HEK293 (cell line): Measurements from ENCODE around the gene NTRK3.

Experiments used
- CTCF ChIA-PET: fragments of 350-600 bp; formaldehyde crosslinking; extraction: SDS; loops from one replicate; lab custom pipeline; 2021; ENCODE audit warnings: antibody characterized with exemption; lab: Yijun Ruan, JAX
- POLR2A ChIA-PET: fragments of 300-600 bp; formaldehyde crosslinking; extraction: SDS; loops from one replicate; lab custom pipeline; 2020; ENCODE audit warnings: antibody characterized with exemption, inconsistent platforms; lab: Yijun Ruan, JAX
- H3K27ac ChIP-seq: fragments of 200-500 bp; sonication (Bioruptor generic); 2 replicates; pipeline ENCODE4 v1.5.1; 2014; ENCODE audit warnings: low read depth, low read length, control low read depth, inconsistent platforms; ENCODE audit errors: extremely low read depth
- H3K36me3 ChIP-seq, 2 experiments: fragments of 200-500 bp in 1 of 2; sonication (Bioruptor generic) in 1 of 2; 1 replicate in 1 of 2; 2 replicates in 1 of 2; pipeline ENCODE4 v1.5.1; 2014 to 2017; ENCODE audit warnings: inconsistent platforms in 2 of 2, low read length in 2 of 2; ENCODE audit not compliant: control insufficient read depth in 2 of 2, insufficient read depth in 1 of 2
- H3K4me1 ChIP-seq: fragments of 200-500 bp; sonication (Bioruptor generic); 2 replicates; pipeline ENCODE4 v1.5.1; 2014; ENCODE audit warnings: mild to moderate bottlenecking, low read length, inconsistent platforms; ENCODE audit not compliant: control insufficient read depth, insufficient read depth
- H3K4me3 ChIP-seq: 2 replicates; pipeline ENCODE4 v1.5.1; 2011; ENCODE audit warnings: low read depth, mild to moderate bottlenecking, control low read depth, low read length, moderate library complexity
- H3K9me3 ChIP-seq: fragments of 200-500 bp; sonication (Bioruptor generic); 2 replicates; pipeline ENCODE4 v1.5.1; 2014; ENCODE audit warnings: low read depth, low read length, inconsistent platforms; ENCODE audit not compliant: control insufficient read depth, insufficient read depth
- EGR2 ChIP-seq: fragments of 450-650 bp; formaldehyde crosslinking; IDR thresholded peaks from 2 replicates; pipeline ENCODE4 v1.5.1; 2016; ENCODE audit warnings: low read depth, missing biosample characterization, missing genetic modification characterization
- GFI1B ChIP-seq: fragments of 450-650 bp; formaldehyde crosslinking; IDR thresholded peaks from 2 replicates; pipeline ENCODE4 v1.5.1; 2016; ENCODE audit warnings: missing biosample characterization, missing genetic modification characterization
- KLF10 ChIP-seq: fragments of 450-650 bp; IDR thresholded peaks from 2 replicates; pipeline ENCODE4 v1.5.1; 2018; ENCODE audit warnings: missing biosample characterization, mild to moderate bottlenecking, missing genetic modification characterization
- MEIS1 ChIP-seq: sonication (generic); formaldehyde crosslinking; IDR thresholded peaks from 2 replicates; pipeline ENCODE4 v1.8.1; 2022; ENCODE audit warnings: missing genetic modification reagents, mild to moderate bottlenecking, borderline replicate concordance
- YY2 ChIP-seq: fragments of 450-650 bp; formaldehyde crosslinking; IDR thresholded peaks from 2 replicates; pipeline ENCODE4 v1.5.1; 2016; ENCODE audit warnings: missing biosample characterization, missing genetic modification characterization
- ZNF121 ChIP-seq: fragments of 450-650 bp; formaldehyde crosslinking; IDR thresholded peaks from 2 replicates; pipeline ENCODE4 v1.5.1; 2016; ENCODE audit warnings: missing biosample characterization, missing genetic modification characterization
- ZNF341 ChIP-seq: fragments of 450-650 bp; formaldehyde crosslinking; IDR thresholded peaks from 2 replicates; pipeline ENCODE4; 2016; ENCODE audit warnings: low read depth, missing biosample characterization, missing genetic modification characterization
- ZNF404 ChIP-seq: fragments of 450-650 bp; formaldehyde crosslinking; IDR thresholded peaks from 2 replicates; pipeline ENCODE4 v1.5.1; 2017; ENCODE audit warnings: missing biosample characterization, missing genetic modification characterization
- ZNF558 ChIP-seq: fragments of 450-650 bp; formaldehyde crosslinking; IDR thresholded peaks from 2 replicates; pipeline ENCODE4 v1.5.1; 2016; ENCODE audit warnings: missing biosample characterization, missing genetic modification characterization
- ZNF560 ChIP-seq: fragments of 450-650 bp; formaldehyde crosslinking; IDR thresholded peaks from 2 replicates; pipeline ENCODE4 v1.5.1; 2017; ENCODE audit warnings: missing biosample characterization, missing genetic modification characterization, borderline replicate concordance
- ZNF561 ChIP-seq: fragments of 450-650 bp; IDR thresholded peaks from 2 replicates; pipeline ENCODE4 v1.5.1; 2018; ENCODE audit warnings: missing biosample characterization, missing genetic modification characterization, borderline replicate concordance
- ZNF571 ChIP-seq: fragments of 450-650 bp; formaldehyde crosslinking; IDR thresholded peaks from 2 replicates; pipeline ENCODE4 v1.5.0; 2017; ENCODE audit warnings: missing biosample characterization, missing genetic modification characterization
- ZNF585B ChIP-seq: fragments of 450-650 bp; formaldehyde crosslinking; IDR thresholded peaks from 2 replicates; pipeline ENCODE4 v1.5.1; 2016; ENCODE audit warnings: missing biosample characterization, missing genetic modification characterization
- ZNF660 ChIP-seq: fragments of 450-650 bp; IDR thresholded peaks from 2 replicates; pipeline ENCODE4 v1.5.1; 2018; ENCODE audit warnings: missing biosample characterization, mild to moderate bottlenecking, missing genetic modification characterization
- ZNF76 ChIP-seq: fragments of 450-650 bp; formaldehyde crosslinking; IDR thresholded peaks from 2 replicates; pipeline ENCODE4; 2016; ENCODE audit warnings: low read depth, missing biosample characterization, missing genetic modification characterization, borderline replicate concordance
- ZNF843 ChIP-seq: fragments of 450-650 bp; formaldehyde crosslinking; IDR thresholded peaks from 2 replicates; pipeline ENCODE4 v1.5.1; 2016; ENCODE audit warnings: missing biosample characterization, missing genetic modification characterization
- TF ChIP-seq, protein P1 (sequence below): fragments of 450-650 bp; formaldehyde crosslinking; IDR thresholded peaks from 2 replicates; pipeline ENCODE4 v1.5.1; 2016; ENCODE audit warnings: missing biosample characterization, missing genetic modification characterization
- TF ChIP-seq, protein P2 (sequence below): fragments of 450-650 bp; formaldehyde crosslinking; IDR thresholded peaks from 2 replicates; pipeline ENCODE4 v1.5.1; 2016; ENCODE audit warnings: missing biosample characterization, missing genetic modification characterization
- TF ChIP-seq, protein P3 (sequence below): fragments of 450-650 bp; formaldehyde crosslinking; IDR thresholded peaks from 2 replicates; pipeline ENCODE4 v1.5.1; 2016; ENCODE audit warnings: missing biosample characterization, missing genetic modification characterization
- TF ChIP-seq, protein P4 (sequence below): fragments of 450-650 bp; formaldehyde crosslinking; IDR thresholded peaks from 2 replicates; pipeline ENCODE4 v1.5.1; 2016; ENCODE audit warnings: missing biosample characterization, missing genetic modification characterization

NTRK3 gene

DNA sequence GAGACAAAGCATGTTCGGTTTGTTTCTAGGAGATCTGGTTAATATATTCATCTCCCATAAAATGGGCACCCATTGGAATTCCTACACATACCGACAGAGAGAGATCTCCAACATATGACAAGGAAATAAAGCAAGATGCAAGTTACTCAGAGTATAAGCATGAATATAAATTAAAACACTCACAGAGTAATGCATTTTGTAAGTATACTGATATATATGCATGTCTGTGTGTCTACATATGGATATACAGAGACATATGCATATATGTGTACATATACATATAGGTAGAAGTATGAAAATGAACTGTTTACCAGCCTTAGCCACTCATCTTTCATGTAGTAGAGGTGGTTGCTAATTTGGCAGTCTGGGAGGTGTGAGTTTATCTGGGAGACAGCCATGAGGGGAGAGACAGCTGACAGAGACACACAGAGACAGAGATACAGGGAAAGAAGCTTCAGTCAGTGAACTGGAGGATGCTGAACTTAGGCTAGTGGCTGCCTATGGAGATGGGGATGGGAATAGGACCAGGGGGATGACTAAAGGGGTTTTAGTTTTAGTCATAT lies 134.5 kb downstream of the NTRK3 start (continued):
- TF ChIP-seq, protein P1, sequence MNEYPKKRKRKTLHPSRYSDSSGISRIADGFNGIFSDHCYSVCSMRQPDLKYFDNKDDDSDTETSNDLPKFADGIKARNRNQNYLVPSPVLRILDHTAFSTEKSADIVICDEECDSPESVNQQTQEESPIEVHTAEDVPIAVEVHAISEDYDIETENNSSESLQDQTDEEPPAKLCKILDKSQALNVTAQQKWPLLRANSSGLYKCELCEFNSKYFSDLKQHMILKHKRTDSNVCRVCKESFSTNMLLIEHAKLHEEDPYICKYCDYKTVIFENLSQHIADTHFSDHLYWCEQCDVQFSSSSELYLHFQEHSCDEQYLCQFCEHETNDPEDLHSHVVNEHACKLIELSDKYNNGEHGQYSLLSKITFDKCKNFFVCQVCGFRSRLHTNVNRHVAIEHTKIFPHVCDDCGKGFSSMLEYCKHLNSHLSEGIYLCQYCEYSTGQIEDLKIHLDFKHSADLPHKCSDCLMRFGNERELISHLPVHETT (tag by site-specific recombination): no peak
- TF ChIP-seq GFI1B (tag by site-specific recombination) (no peak), ZNF561 (tag by site-specific recombination) (no peak), ZNF585B (no peak), ZNF660 (tag by site-specific recombination) (no peak), YY2 (tag by site-specific recombination) (no peak), ZNF404 (no peak), ZNF341 (no peak)
- TF ChIP-seq, protein P2, sequence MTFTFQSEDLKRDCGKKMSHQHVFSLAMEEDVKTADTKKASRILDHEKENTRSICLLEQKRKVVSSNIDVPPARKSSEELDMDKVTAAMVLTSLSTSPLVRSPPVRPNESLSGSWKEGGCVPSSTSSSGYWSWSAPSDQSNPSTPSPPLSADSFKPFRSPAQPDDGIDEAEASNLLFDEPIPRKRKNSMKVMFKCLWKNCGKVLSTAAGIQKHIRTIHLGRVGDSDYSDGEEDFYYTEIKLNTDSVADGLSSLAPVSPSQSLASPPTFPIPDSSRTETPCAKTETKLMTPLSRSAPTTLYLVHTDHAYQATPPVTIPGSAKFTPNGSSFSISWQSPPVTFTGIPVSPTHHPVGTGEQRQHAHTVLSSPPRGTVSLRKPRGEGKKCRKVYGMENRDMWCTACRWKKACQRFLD (tag by site-specific recombination): no peak
- TF ChIP-seq, all 188 proteins: peak for 0

DNA sequence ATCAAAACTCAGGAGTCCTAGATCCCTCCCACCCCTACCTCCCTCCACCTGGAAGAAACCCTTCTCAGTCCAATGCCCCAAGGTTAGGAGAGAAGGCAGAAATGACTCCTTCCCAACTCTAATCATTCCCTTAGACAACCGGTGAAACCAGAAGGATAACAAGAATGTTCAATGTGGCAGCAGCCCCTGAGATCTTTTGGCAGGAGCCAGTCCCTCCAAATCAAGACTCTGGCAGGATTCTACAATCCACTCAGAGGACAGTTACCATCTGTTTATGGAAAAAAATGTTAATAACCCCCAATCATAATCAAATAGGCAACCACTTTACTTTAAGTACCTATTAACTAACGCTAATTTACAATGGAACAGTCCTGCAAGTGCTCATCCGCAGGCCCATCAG lies 136.5 kb downstream of the NTRK3 start:
- TF ChIP-seq ZNF571 (tag by site-specific recombination): no peak
- no peak for TF ChIP-seq ZNF76 (tag by site-specific recombination)
- TF ChIP-seq KLF10 (tag by site-specific recombination): no peak
- TF ChIP-seq ZNF121: no peak
- TF ChIP-seq, protein P3, sequence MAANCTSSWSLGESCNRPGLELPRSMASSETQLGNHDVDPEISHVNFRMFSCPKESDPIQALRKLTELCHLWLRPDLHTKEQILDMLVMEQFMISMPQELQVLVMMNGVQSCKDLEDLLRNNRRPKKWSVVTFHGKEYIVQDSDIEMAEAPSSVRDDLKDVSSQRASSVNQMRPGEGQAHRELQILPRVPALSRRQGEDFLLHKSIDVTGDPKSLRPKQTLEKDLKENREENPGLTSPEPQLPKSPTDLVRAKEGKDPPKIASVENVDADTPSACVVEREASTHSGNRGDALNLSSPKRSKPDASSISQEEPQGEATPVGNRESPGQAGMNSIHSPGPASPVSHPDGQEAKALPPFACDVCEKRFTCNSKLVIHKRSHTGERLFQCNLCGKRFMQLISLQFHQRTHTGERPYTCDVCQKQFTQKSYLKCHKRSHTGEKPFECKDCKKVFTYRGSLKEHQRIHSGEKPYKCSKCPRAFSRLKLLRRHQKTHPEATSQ (tag by site-specific recombination): no peak
- no peak for TF ChIP-seq EGR2
- Histone ChIP-seq H3K9me3 (no peaks in the 10 kb centered on the region), H3K36me3 (no peaks in the 10 kb centered on the region), H3K27ac (no peak overlapping the region), H3K4me1 (no peaks in the 10 kb centered on the region), H3K4me3 (no peak overlapping the region)
- POLR2A ChIA-PET: no interaction called here
- CTCF ChIA-PET: interaction anchor here (0.6 kb wide), 1 partner anchor 210 kb away, joined by 3 read pairs; no protein-coding TSS in a partner anchor

DNA sequence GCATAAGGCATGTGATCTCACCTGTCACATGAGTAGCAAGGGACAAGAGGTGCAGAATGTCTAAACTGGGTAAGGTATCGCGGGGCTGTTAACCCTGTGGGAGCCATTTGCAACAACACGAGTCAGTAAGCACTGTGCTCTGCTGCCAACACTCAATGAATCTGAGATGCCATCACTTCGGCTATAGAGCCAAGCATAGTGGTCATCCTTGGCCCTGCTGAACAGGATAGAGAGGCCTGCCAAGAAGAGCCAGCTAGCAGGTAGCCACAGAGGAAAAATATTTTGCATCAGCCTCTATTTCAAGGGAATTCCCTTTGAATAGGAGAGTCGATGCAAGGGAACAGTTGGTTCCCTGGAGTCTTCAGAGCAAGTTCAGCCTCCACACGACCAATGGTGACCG lies 137.8 kb downstream of the NTRK3 start:
- TF ChIP-seq, protein P4, sequence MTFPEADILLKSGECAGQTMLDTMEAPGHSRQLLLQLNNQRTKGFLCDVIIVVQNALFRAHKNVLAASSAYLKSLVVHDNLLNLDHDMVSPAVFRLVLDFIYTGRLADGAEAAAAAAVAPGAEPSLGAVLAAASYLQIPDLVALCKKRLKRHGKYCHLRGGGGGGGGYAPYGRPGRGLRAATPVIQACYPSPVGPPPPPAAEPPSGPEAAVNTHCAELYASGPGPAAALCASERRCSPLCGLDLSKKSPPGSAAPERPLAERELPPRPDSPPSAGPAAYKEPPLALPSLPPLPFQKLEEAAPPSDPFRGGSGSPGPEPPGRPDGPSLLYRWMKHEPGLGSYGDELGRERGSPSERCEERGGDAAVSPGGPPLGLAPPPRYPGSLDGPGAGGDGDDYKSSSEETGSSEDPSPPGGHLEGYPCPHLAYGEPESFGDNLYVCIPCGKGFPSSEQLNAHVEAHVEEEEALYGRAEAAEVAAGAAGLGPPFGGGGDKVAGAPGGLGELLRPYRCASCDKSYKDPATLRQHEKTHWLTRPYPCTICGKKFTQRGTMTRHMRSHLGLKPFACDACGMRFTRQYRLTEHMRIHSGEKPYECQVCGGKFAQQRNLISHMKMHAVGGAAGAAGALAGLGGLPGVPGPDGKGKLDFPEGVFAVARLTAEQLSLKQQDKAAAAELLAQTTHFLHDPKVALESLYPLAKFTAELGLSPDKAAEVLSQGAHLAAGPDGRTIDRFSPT (tag by site-specific recombination): no peak
- TF ChIP-seq ZNF558 (no peak), ZNF560 (tag by site-specific recombination) (no peak), ZNF76 (tag by site-specific recombination) (no peak), ZNF843 (tag by site-specific recombination) (no peak), ZNF341 (no peak), MEIS1 (no peak)
- H3K9me3 ChIP-seq: no peaks in the 10 kb centered on the region
- CTCF ChIA-PET: no interaction called here
- POLR2A ChIA-PET: no interaction called here
- H3K4me1 ChIP-seq: no peaks in the 10 kb centered on the region
- no peak overlapping the region for H3K4me3 ChIP-seq
- no peaks in the 10 kb centered on the region for H3K36me3 ChIP-seq
- no peak overlapping the region for H3K27ac ChIP-seq
